Measurements from ENCODE around the gene NDN. TPM values are rescaled to one million over a fixed set of nuclear protein-coding genes. Genes with fewer than 3 reads are reported as not detected.

NDN gene, protein sequence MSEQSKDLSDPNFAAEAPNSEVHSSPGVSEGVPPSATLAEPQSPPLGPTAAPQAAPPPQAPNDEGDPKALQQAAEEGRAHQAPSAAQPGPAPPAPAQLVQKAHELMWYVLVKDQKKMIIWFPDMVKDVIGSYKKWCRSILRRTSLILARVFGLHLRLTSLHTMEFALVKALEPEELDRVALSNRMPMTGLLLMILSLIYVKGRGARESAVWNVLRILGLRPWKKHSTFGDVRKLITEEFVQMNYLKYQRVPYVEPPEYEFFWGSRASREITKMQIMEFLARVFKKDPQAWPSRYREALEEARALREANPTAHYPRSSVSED
- 0.53 and 0.67 TPM in 2 replicates for polyA plus RNA-seq (2011; rRNA removed)
- 0.81 and 0.96 TPM in 2 replicates for polyA plus RNA-seq (2012; cell fraction: cytosol; rRNA removed)
- 0.89 and 1.1 TPM in 2 replicates for polyA plus RNA-seq (2012; cell fraction: nucleus; rRNA removed)
- 0.07 to 0.12 TPM (median 0.08 TPM) in 3 replicates for polyA plus RNA-seq (2017; fragmentation: RNase III; extraction: RNeasy Plus Mini Kit Qiagen cat#74134 plus additional on column Dnase treatment)
- not detected in 2 replicates for polyA minus RNA-seq (2011; rRNA and poly(A)+ RNA removed)

GRCh38 chr15:23687143-23687470, at the start of gene NDN:
Gene NDN (minus strand): TSS chr15:23687305. CDS start chr15:23687217, 88 bp downstream.
- WGBS (ENCODE audit: missing lambda C conversion rate), result no CpG with 5 or more reads among the region's 38 CpGs
- no peak for DNase-seq (ENCODE audit: low read depth in 1 of 2, low spot score in 1 of 2)
- H3K4me1 ChIP-seq, result no peaks in the 10 kb centered on the region
- ChIA-PET POLR2A (no interaction called here), CTCF (no interaction called here)
- no peak within 1 kb of the TSS for H3K27ac ChIP-seq
- no peak for ATAC-seq
- no peaks in the 10 kb centered on the region for H3K9me3 ChIP-seq
- FAIRE-seq, result no peak
- H3K4me2 ChIP-seq, result no peak within 1 kb of the TSS
- H3K4me3 ChIP-seq, result no peak within 1 kb of the TSS
- TF ChIP-seq ESRRA (IDR thresholded peaks at IDR 0.05; ENCODE audit: borderline replicate concordance, low read length) (no peak), SREBF2 (IDR thresholded peaks at IDR 0.05) (no peak), ZSCAN20 (CRISPR knock-in tag; IDR thresholded peaks at IDR 0.05) (no peak), HMGXB4 (CRISPR knock-in tag; IDR thresholded peaks at IDR 0.05; ENCODE audit: borderline replicate concordance) (no peak), HOXB5 (CRISPR knock-in tag; IDR thresholded peaks at IDR 0.05) (no peak), RCOR1 (IDR thresholded peaks at IDR 0.05; ENCODE audit: low read depth, low read length) (no peak), HOXA7 (CRISPR knock-in tag; IDR thresholded peaks at IDR 0.05) (no peak), NPAS2 (CRISPR knock-in tag; IDR thresholded peaks at IDR 0.05; ENCODE audit: borderline replicate concordance) (no peak), SMC3 (IDR thresholded peaks at IDR 0.05) (no peak), NFE2L2 (conservative IDR thresholded peaks at IDR 0.05; ENCODE audit: low read length) (no peak), HDAC2 (IDR thresholded peaks at IDR 0.05) (no peak), GATA3 (IDR thresholded peaks at IDR 0.05; ENCODE audit: borderline replicate concordance) (no peak), JUNB (IDR thresholded peaks at IDR 0.05) (no peak), FOSL2 (IDR thresholded peaks at IDR 0.05) (no peak), FOSL2 (CRISPR knock-in tag; IDR thresholded peaks at IDR 0.05) (no peak), ZFP36 (IDR thresholded peaks at IDR 0.05; ENCODE audit: borderline replicate concordance, partially characterized antibody) (no peak), CHD4 (IDR thresholded peaks at IDR 0.05; ENCODE audit: borderline replicate concordance) (no peak), TFCP2L1 (CRISPR knock-in tag; IDR thresholded peaks at IDR 0.05) (no peak), ZNF302 (CRISPR knock-in tag; IDR thresholded peaks at IDR 0.05) (no peak), HOXB13 (CRISPR knock-in tag; IDR thresholded peaks at IDR 0.05; ENCODE audit: low read depth) (no peak), CHD2 (IDR thresholded peaks at IDR 0.05; ENCODE audit: low read length, partially characterized antibody) (no peak)

- ChIA-PET CTCF (no interaction called here), POLR2A (no interaction called here)
- Histone ChIP-seq H3K4me1 (no peaks in the 10 kb centered on the region), H3K27ac (no peak overlapping the region), H3K4me2 (no peak overlapping the region), H3K4me3 (no peak overlapping the region), H3K9me3 (0 out of 3 replicates have a peak, but pooled peaks cover 4% of the 10 kb centered on the region)
- FAIRE-seq, result no peak
- no peak for DNase-seq (ENCODE audit: low read depth in 1 of 2, low spot score in 1 of 2)
- 14% methylated on average over 5 of the region's 5 CpGs for WGBS (ENCODE audit: missing lambda C conversion rate)
- no peak for TF ChIP-seq JUN (IDR thresholded peaks at IDR 0.05)
- TF ChIP-seq RFX5 (IDR thresholded peaks at IDR 0.05), result no peak
- TF ChIP-seq ZC3H11A (IDR thresholded peaks at IDR 0.05), result no peak
- no peak for TF ChIP-seq PHF8 (IDR thresholded peaks at IDR 0.05; ENCODE audit: borderline replicate concordance, low read depth)
- no peak for ATAC-seq
Observed at GRCh38 chr15:23736033-23736673, 49.0 kb upstream of the NDN start.
